Upper lobe of right lung (tissue), 1 donor: Measurements from ENCODE around the gene DPM2. TPM values are rescaled to one million over a fixed set of nuclear protein-coding genes. Genes with fewer than 3 reads are reported as not detected.

ENCODE experiments used
- ATAC-seq: fragments of 200-7000 bp; cut with Tn5 transposase; one replicate; pipeline ENCODE4 v1.9.1; 2020; ENCODE audit warnings: mild to moderate bottlenecking, moderate library complexity
- DNase-seq: peaks from one replicate; pipeline ENCODE4 v3.0.0-alpha.2; 2020
- H3K27ac ChIP-seq: fragments of 200-600 bp; one replicate; pipeline ENCODE4 v1.8.0; 2022
- H3K27me3 ChIP-seq: fragments of 200-600 bp; one replicate; pipeline ENCODE4 v1.8.0; 2022; ENCODE audit warnings: mild to moderate bottlenecking
- H3K36me3 ChIP-seq: fragments of 200-600 bp; one replicate; pipeline ENCODE4 v1.8.0; 2022
- H3K4me1 ChIP-seq: fragments of 200-600 bp; one replicate; pipeline ENCODE4 v1.8.0; 2022
- H3K4me3 ChIP-seq: fragments of 200-600 bp; one replicate; pipeline ENCODE4 v1.8.0; 2022; ENCODE audit warnings: mild to moderate bottlenecking
- H3K9me3 ChIP-seq: fragments of 200-600 bp; one replicate; pipeline ENCODE4 v1.8.0; 2022
- CTCF ChIP-seq: fragments of 200-600 bp; IDR thresholded peaks from one replicate; pipeline ENCODE4 v1.8.0; 2022; ENCODE audit warnings: antibody characterized with exemption
- intact Hi-C: fragments of 100-400 bp; cut with DNase I; formaldehyde crosslinking; loops from one replicate; pipeline ENCODE4 v1.11.0; 2022
- total RNA-seq: library from RNA; stranded (reverse); fragmentation: NEBNext Ultra II Directional; extraction: Animal tissue kit (Norgen Biotek cat#: 25700); gene quantifications from one replicate; pipeline ENCODE4 v1.2.1, GENCODE V29; 2021
- donor health status: DM: no; HTN: yes; CAD: no; lungs with severe emphysema.

Gene DPM2
- total RNA-seq, 1 donor from 2014 or later, result 37.1 TPM

- ATAC-seq, result no peak
- intact Hi-C loops, result no loop called here
- H3K9me3 ChIP-seq, result no peaks in the 10 kb centered on the region
- TF ChIP-seq CTCF, result no peak
- peaks cover 56% of the 10 kb centered on the region for H3K4me1 ChIP-seq
- peaks cover 39% of the 10 kb centered on the region for H3K36me3 ChIP-seq
- no peaks in the 10 kb centered on the region for H3K27me3 ChIP-seq
- DNase-seq, result peak; percentile 64
- H3K27ac ChIP-seq, result peak overlapping the region; percentile 90
- no peak overlapping the region for H3K4me3 ChIP-seq
These were observed 29.6 kb downstream of the DPM2 start for GRCh38 chr9:127907867-127908659.

- H3K4me1 ChIP-seq, result peaks cover 77% of the 10 kb centered on the region
These were observed 31.9 kb downstream of the DPM2 start for GRCh38 chr9:127905788-127906191.

GRCh38 chr9:127905004-127905728, 32.5 kb downstream of the DPM2 start:
- peak overlapping the region; percentile 31 for H3K4me3 ChIP-seq
- ATAC-seq (peak; percentile 6), DNase-seq (peak; percentile 64)
- H3K4me1 ChIP-seq, result peaks cover 75% of the 10 kb centered on the region
- H3K9me3 ChIP-seq, result no peaks in the 10 kb centered on the region
- TF ChIP-seq CTCF, result no peak
- no peaks in the 10 kb centered on the region for H3K27me3 ChIP-seq
- intact Hi-C loops, result no loop called here
- H3K36me3 ChIP-seq, result peaks cover 14% of the 10 kb centered on the region
- H3K27ac ChIP-seq, result peak overlapping the region; percentile 90

More at GRCh38 chr9:127905788-127906191, 31.9 kb downstream of the DPM2 start:
- H3K4me3 ChIP-seq, result peak overlapping the region; percentile 31
- intact Hi-C loops, result no loop called here
- no peak for TF ChIP-seq CTCF
- H3K27me3 ChIP-seq, result no peaks in the 10 kb centered on the region
- ATAC-seq (peak; percentile 32), DNase-seq (peak; percentile 76)
- peaks cover 16% of the 10 kb centered on the region for H3K36me3 ChIP-seq
- H3K27ac ChIP-seq, result peak overlapping the region; percentile 90
- no peaks in the 10 kb centered on the region for H3K9me3 ChIP-seq

- intact Hi-C loops, result no loop called here
- peak; percentile 63 for ATAC-seq
- peak overlapping the region; percentile 90 for H3K27ac ChIP-seq
- H3K27me3 ChIP-seq, result no peaks in the 10 kb centered on the region
- H3K4me3 ChIP-seq, result peak overlapping the region; percentile 31
- TF ChIP-seq CTCF, result no peak
- DNase-seq, result peak; percentile 88
- peaks cover 80% of the 10 kb centered on the region for H3K4me1 ChIP-seq
- H3K36me3 ChIP-seq, result peaks cover 14% of the 10 kb centered on the region
- H3K9me3 ChIP-seq, result no peaks in the 10 kb centered on the region
These were observed 33.1 kb downstream of the DPM2 start for GRCh38 chr9:127904561-127905003.

- ATAC-seq (peak; percentile 58), DNase-seq (peak; percentile 90)
- intact Hi-C loops, result no loop called here
- H3K27ac ChIP-seq, result peak overlapping the region; percentile 90
- no peaks in the 10 kb centered on the region for H3K27me3 ChIP-seq
- no peak for TF ChIP-seq CTCF
- H3K4me3 ChIP-seq, result peak overlapping the region; percentile 31
- no peaks in the 10 kb centered on the region for H3K9me3 ChIP-seq
- H3K4me1 ChIP-seq, result peaks cover 80% of the 10 kb centered on the region
- peaks cover 10% of the 10 kb centered on the region for H3K36me3 ChIP-seq
These were observed 33.8 kb downstream of the DPM2 start for GRCh38 chr9:127903557-127904475.
